BJ (cell line): ENCODE data around the gene PRKAG2. TPM values are rescaled to one million over a fixed set of nuclear protein-coding genes. Genes with fewer than 3 reads are reported as not detected.

Experiments used
- CTCF ChIA-PET: fragments of 350-600 bp; formaldehyde crosslinking; extraction: SDS; loops from one replicate; lab custom pipeline; 2021; ENCODE audit warnings: antibody characterized with exemption, inconsistent platforms; lab: Yijun Ruan, JAX
- POLR2A ChIA-PET: fragments of 300-600 bp; sonication (Branson Sonifier 250); formaldehyde crosslinking; extraction: SDS; loops from one replicate; lab custom pipeline; 2021; ENCODE audit warnings: antibody characterized with exemption; lab: Charles Lee
- DNase-seq: peaks from one replicate; pipeline ENCODE4 v3.0.0-alpha.2; 2011; ENCODE audit warnings: low read depth
- H3K27me3 ChIP-seq: 2 replicates; pipeline ENCODE4 v1.6.0; 2011; ENCODE audit warnings: low read length; ENCODE audit not compliant: control insufficient read depth, insufficient read depth
- H3K36me3 ChIP-seq: 2 replicates; pipeline ENCODE4 v1.5.1; 2011; ENCODE audit warnings: low read length; ENCODE audit not compliant: control insufficient read depth, insufficient read depth
- H3K4me3 ChIP-seq: 2 replicates; pipeline ENCODE4 v1.5.1; 2011; ENCODE audit warnings: low read depth, mild to moderate bottlenecking, control low read depth, low read length
- CTCF ChIP-seq: IDR thresholded peaks from 2 replicates; pipeline ENCODE4 v1.5.1; 2011; ENCODE audit warnings: low read depth, mild to moderate bottlenecking, control low read depth, inconsistent platforms, low read length, moderate library complexity; ENCODE audit not compliant: insufficient read depth
- polyA plus RNA-seq: library from polyadenylated mRNA; depleted of rRNA; stranded (reverse); fragments of >200 nt; gene quantifications from 2 replicates; pipeline ENCODE4 v1.2.3, GENCODE V29; 2011

Gene PRKAG2
- polyA plus RNA-seq, 1 experiment: 11.3 TPM

- no peak for DNase-seq
- POLR2A ChIA-PET: no interaction called here
- Histone ChIP-seq H3K36me3 (no peaks in the 10 kb centered on the region), H3K27me3 (peaks cover 6% of the 10 kb centered on the region), H3K4me3 (no peak overlapping the region)
- no peak for TF ChIP-seq CTCF
- CTCF ChIA-PET: no interaction called here
Measured at GRCh38 chr7:151804756-151805155, 72.2 kb downstream of the PRKAG2 start.

- CTCF ChIA-PET: interaction anchor here (1.3 kb wide), 2 partner anchors 15 to 22 kb away, joined by 4 read pairs; no protein-coding TSS in a partner anchor
Measured at GRCh38 chr7:151803841-151804240, 73.1 kb downstream of the PRKAG2 start.

GRCh38 chr7:151802469-151802846 lies 74.5 kb downstream of the PRKAG2 start:
- Histone ChIP-seq H3K4me3 (no peak overlapping the region), H3K27me3 (peaks cover 6% of the 10 kb centered on the region), H3K36me3 (no peaks in the 10 kb centered on the region)
- no peak for TF ChIP-seq CTCF
- no peak for DNase-seq
- POLR2A ChIA-PET: no interaction called here
- CTCF ChIA-PET: no interaction called here

More at GRCh38 chr7:151803841-151804240, 73.1 kb downstream of the PRKAG2 start:
- no peak for TF ChIP-seq CTCF
- POLR2A ChIA-PET: interaction anchor here (0.5 kb wide), 1 partner anchor 759 kb away, joined by 7 read pairs; no protein-coding TSS in a partner anchor
- Histone ChIP-seq H3K4me3 (no peak overlapping the region), H3K36me3 (no peaks in the 10 kb centered on the region), H3K27me3 (peaks cover 6% of the 10 kb centered on the region)
- no peak for DNase-seq

- no peak for DNase-seq
- TF ChIP-seq CTCF: no peak
- Histone ChIP-seq H3K4me3 (no peak overlapping the region), H3K27me3 (peaks cover 3% of the 10 kb centered on the region), H3K36me3 (no peaks in the 10 kb centered on the region)
- ChIA-PET POLR2A (no interaction called here), CTCF (interaction anchor here (1.3 kb wide), 1 partner anchor 11 kb away, joined by 3 read pairs; no protein-coding TSS in a partner anchor)
Measured at GRCh38 chr7:151801782-151802468, 75.0 kb downstream of the PRKAG2 start.

GRCh38 chr7:151801291-151801690 lies 75.6 kb downstream of the PRKAG2 start:
- Histone ChIP-seq H3K27me3 (peaks cover 3% of the 10 kb centered on the region), H3K4me3 (no peak overlapping the region), H3K36me3 (no peaks in the 10 kb centered on the region)
- no peak for TF ChIP-seq CTCF
- ChIA-PET CTCF (interaction anchor here (1.3 kb wide), 1 partner anchor 10 kb away, joined by 3 read pairs; no protein-coding TSS in a partner anchor), POLR2A (no interaction called here)
- DNase-seq: no peak
